T-helper 2 cell (primary cell): ENCODE measurements around the gene PDIA6.
A peak's percentile ranks its signal among the peaks of the same experiment; 100 is the strongest.
"Not testable (repeated sequence)": the region's sequence is repeated elsewhere in the genome, so short reads cannot be mapped to it uniquely, and the experiment has no call there.

Experiments used
- DNase-seq, 5 experiments: peaks; one replicate each; pipeline versions ENCODE4 v3.0.0 to v3.0.0-alpha.2; 2012 to 2022

PDIA6 gene

GRCh38 chr2:10806543-10806942, 6.0 kb downstream of the PDIA6 start:
- no peak for DNase-seq

GRCh38 chr2:10805990-10806389, 6.6 kb downstream of the PDIA6 start:
- DNase-seq = not testable (repeated sequence)

GRCh38 chr2:10802657-10803056, 9.9 kb downstream of the PDIA6 start:
- DNase-seq = no peak

- DNase-seq = no peak
Measured at GRCh38 chr2:10800163-10800562, 12.4 kb downstream of the PDIA6 start.

- no peak for DNase-seq
Measured at GRCh38 chr2:10798783-10799182, 13.8 kb downstream of the PDIA6 start.

- DNase-seq = no peak
Measured at GRCh38 chr2:10796703-10797102, 15.9 kb downstream of the PDIA6 start.

- DNase-seq = no peak
Measured at GRCh38 chr2:10795508-10796046, 17.0 kb downstream of the PDIA6 start.

GRCh38 chr2:10794876-10795275, 17.7 kb downstream of the PDIA6 start:
- DNase-seq = no peak

GRCh38 chr2:10793816-10794215, 18.8 kb downstream of the PDIA6 start:
- no peak for DNase-seq

GRCh38 chr2:10792660-10793400, 19.8 kb downstream of the PDIA6 start:
- DNase-seq = no peak

- no peak for DNase-seq
Measured at GRCh38 chr2:10792001-10792634, 20.5 kb downstream of the PDIA6 start.

GRCh38 chr2:10790228-10790973, 22.2 kb downstream of the PDIA6 start:
- peak in 3 of 5 experiments; percentile 7 to 78 (median 20) for DNase-seq

GRCh38 chr2:10788855-10789254, 23.7 kb downstream of the PDIA6 start:
- DNase-seq = no peak

- DNase-seq = peak in 2 of 5 experiments; percentile 21 to 24
Measured at GRCh38 chr2:10787176-10787968, 25.2 kb downstream of the PDIA6 start.

- DNase-seq = no peak
Measured at GRCh38 chr2:10786240-10786982, 26.2 kb downstream of the PDIA6 start.

GRCh38 chr2:10785260-10785659, 27.3 kb downstream of the PDIA6 start:
- DNase-seq = no peak

GRCh38 chr2:10784719-10785118, 27.9 kb downstream of the PDIA6 start:
- no peak for DNase-seq

GRCh38 chr2:10783421-10783820, 29.2 kb downstream of the PDIA6 start:
- no peak for DNase-seq

- no peak for DNase-seq
Measured at GRCh38 chr2:10781746-10782145, 30.8 kb downstream of the PDIA6 start.

GRCh38 chr2:10780821-10781220, 31.8 kb downstream of the PDIA6 start:
- not testable (repeated sequence) for DNase-seq

GRCh38 chr2:10780491-10780820, 32.1 kb downstream of the PDIA6 start:
- no peak for DNase-seq
